ENCODE measurements around the gene LPIN2.
"Not testable (repeated sequence)": the region's sequence is repeated elsewhere in the genome, so short reads cannot be mapped to it uniquely, and the experiment has no call there.

The LPIN2 gene

DNA sequence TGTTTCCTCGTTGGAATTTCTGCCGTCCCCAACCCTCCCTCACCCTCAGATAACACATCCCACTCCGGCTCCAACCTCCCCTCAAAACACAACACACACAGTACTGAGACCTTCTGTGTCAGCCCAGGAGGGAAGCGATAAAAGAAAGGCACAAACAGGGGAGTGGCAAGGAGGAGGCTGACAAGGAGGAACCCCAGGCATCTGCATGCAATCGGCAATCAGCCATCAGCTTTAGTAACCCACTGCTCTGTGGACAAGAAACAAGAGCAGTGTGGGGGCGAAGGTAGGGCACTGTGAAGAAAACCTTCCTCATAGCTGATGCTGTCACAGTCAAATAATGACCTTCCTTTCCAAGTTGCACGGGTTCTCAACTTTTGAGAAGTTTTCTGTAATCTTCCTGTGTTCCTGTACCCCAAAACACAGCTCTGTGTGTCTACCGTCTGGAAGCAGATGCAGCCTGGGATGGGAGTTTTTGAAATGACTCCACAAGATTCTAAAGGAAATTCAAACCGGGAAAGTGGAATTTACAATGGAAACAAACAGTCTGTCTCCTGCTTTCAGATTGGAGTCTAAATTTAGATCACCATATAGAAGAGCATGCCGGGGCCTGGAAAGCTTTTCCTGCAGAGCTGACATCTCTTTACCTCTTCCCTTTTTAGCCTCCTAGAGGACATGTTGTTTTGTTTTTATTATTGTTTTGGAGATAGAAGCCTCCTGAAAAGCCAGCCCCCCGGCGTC is 16.4 kb upstream of the LPIN2 start:
- no peak overlapping the region for H3K4me3 ChIP-seq (ENCODE audit: low read depth, low read length)
- DNase-seq (ENCODE audit: low read depth) = no peak
- TF ChIP-seq, protein P1, sequence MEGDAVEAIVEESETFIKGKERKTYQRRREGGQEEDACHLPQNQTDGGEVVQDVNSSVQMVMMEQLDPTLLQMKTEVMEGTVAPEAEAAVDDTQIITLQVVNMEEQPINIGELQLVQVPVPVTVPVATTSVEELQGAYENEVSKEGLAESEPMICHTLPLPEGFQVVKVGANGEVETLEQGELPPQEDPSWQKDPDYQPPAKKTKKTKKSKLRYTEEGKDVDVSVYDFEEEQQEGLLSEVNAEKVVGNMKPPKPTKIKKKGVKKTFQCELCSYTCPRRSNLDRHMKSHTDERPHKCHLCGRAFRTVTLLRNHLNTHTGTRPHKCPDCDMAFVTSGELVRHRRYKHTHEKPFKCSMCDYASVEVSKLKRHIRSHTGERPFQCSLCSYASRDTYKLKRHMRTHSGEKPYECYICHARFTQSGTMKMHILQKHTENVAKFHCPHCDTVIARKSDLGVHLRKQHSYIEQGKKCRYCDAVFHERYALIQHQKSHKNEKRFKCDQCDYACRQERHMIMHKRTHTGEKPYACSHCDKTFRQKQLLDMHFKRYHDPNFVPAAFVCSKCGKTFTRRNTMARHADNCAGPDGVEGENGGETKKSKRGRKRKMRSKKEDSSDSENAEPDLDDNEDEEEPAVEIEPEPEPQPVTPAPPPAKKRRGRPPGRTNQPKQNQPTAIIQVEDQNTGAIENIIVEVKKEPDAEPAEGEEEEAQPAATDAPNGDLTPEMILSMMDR (IDR thresholded peaks at IDR 0.05; ENCODE audit: control insufficient read depth, extremely low read depth, insufficient read depth) = no peak

- DNase-seq (ENCODE audit: low read depth); H3K4me3 ChIP-seq (ENCODE audit: low read depth, low read length): not testable (repeated sequence)
Measured at GRCh38 chr18:3028115-3028514, 15.2 kb upstream of the LPIN2 start.

DNA sequence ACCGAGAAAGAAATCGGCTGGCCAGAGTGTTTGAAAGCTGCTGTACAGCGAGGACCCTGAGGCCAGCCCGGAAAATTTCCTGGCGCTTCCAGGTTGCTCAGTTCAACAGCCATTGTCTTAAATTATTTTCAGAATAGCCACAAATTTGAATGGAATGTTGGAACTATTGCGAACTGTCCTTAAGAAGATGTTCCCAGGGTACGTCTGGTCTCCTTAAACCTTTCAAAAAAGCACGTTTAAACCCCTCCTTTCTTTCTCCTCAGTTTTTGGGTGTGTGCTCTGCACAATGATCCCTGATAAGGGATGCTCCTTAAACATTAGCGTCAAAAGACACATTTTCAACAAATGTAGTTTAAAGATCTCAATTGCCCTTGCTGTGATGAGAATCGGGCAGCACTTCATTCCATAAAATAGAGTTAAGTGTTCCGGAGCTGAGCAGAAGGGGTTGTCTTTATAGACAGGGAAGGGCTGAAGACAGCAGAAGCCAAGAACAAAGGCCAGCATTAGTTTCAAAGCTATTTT is 14.5 kb upstream of the LPIN2 start:
- TF ChIP-seq, protein P1 (IDR thresholded peaks at IDR 0.05; ENCODE audit: control insufficient read depth, extremely low read depth, insufficient read depth) = no peak
- no peak overlapping the region for H3K4me3 ChIP-seq (ENCODE audit: low read depth, low read length)

GRCh38 chr18:3025544-3025943 is 12.6 kb upstream of the LPIN2 start:
- no peak for DNase-seq (ENCODE audit: low read depth)
- TF ChIP-seq, protein P1 (IDR thresholded peaks at IDR 0.05; ENCODE audit: control insufficient read depth, extremely low read depth, insufficient read depth) = no peak
- H3K4me3 ChIP-seq (ENCODE audit: low read depth, low read length) = no peak overlapping the region

More for the DNA sequence above, 14.5 kb upstream of the LPIN2 start:
- DNase-seq (ENCODE audit: low read depth) = no peak

- H3K4me3 ChIP-seq (ENCODE audit: low read depth, low read length); DNase-seq (ENCODE audit: low read depth): not testable (repeated sequence)
Measured at GRCh38 chr18:3023603-3024002, 10.7 kb upstream of the LPIN2 start.

GRCh38 chr18:3016585-3017297 is 3.8 kb upstream of the LPIN2 start:
- TF ChIP-seq, protein P1 (IDR thresholded peaks at IDR 0.05; ENCODE audit: control insufficient read depth, extremely low read depth, insufficient read depth) = no peak
- no peak for DNase-seq (ENCODE audit: low read depth)
- no peak overlapping the region for H3K4me3 ChIP-seq (ENCODE audit: low read depth, low read length)

GRCh38 chr18:3015851-3016250 is 2.9 kb upstream of the LPIN2 start:
- TF ChIP-seq, protein P1 (IDR thresholded peaks at IDR 0.05; ENCODE audit: control insufficient read depth, extremely low read depth, insufficient read depth) = no peak
- H3K4me3 ChIP-seq (ENCODE audit: low read depth, low read length) = no peak overlapping the region
- no peak for DNase-seq (ENCODE audit: low read depth)

DNA sequence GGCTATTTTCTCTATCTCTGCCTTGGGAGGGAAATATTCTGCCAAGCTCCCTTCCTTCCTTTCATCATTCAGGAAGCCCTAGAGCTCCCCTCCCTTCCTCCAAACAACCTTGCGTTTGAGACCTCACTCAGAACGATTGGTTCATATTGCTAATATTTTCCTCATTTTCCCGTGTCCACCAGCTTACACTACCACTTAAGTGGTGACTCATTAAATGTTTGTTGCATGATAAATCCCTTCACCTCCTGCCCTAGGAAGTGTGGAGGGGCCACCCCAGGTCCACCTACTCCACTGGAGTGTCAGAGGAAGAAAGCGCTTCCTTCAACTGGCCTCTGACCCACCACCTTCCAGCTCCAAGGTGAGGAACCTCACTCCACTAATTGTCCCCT is 2.3 kb upstream of the LPIN2 start:
- TF ChIP-seq, protein P1 (IDR thresholded peaks at IDR 0.05; ENCODE audit: control insufficient read depth, extremely low read depth, insufficient read depth) = no peak
- H3K4me3 ChIP-seq (ENCODE audit: low read depth, low read length) = no peak overlapping the region
- DNase-seq (ENCODE audit: low read depth) = no peak

All from LNCaP clone FGC (cell line).